Large intestine (tissue), 3 donors: ENCODE measurements around the gene ANXA1. TPM values are rescaled to one million over a fixed set of nuclear protein-coding genes. Genes with fewer than 3 reads are reported as not detected.

Experiments used
- DNase-seq, 2 donors: peaks; one replicate each; pipeline versions ENCODE4 v3.0.0 to v3.0.0-alpha.2; 2013
- H3K27ac ChIP-seq: one replicate; pipeline ENCODE4 v1.5.1; 2013; ENCODE audit warnings: low read length
- H3K27me3 ChIP-seq: 2 replicates; pipeline ENCODE4 v1.6.1; 2013; ENCODE audit warnings: low read length; ENCODE audit not compliant: control insufficient read depth, insufficient read depth
- H3K36me3 ChIP-seq: 2 replicates; pipeline ENCODE4 v1.6.1; 2013; ENCODE audit warnings: low read length; ENCODE audit not compliant: control insufficient read depth, insufficient read depth
- H3K4me1 ChIP-seq: one replicate; pipeline ENCODE4 v1.6.1; 2013; ENCODE audit warnings: low read length; ENCODE audit not compliant: control insufficient read depth, insufficient read depth
- H3K4me3 ChIP-seq: one replicate; pipeline ENCODE4 v1.5.1; 2013; ENCODE audit warnings: low read length
- H3K9me3 ChIP-seq: one replicate; pipeline ENCODE4 v1.6.1; 2013; ENCODE audit warnings: mild to moderate bottlenecking, low read depth, low read length, moderate library complexity; ENCODE audit not compliant: control insufficient read depth
- WGBS: methylation state at CpG from one replicate; pipeline ENCODE4 v1.1.5; 2013; ENCODE audit warnings: low lambda C conversion rate; ENCODE audit not compliant: insufficient coverage; 5-methylcytosine and 5-hydroxymethylcytosine counted together
- polyA plus RNA-seq: library from polyadenylated mRNA; unstranded; fragments of 120-200 nt; gene quantifications from one replicate; pipeline ENCODE4 v1.2.1, GENCODE V29; 2013

ANXA1 gene
- polyA plus RNA-seq, 1 donor, result 79.3 TPM

DNA sequence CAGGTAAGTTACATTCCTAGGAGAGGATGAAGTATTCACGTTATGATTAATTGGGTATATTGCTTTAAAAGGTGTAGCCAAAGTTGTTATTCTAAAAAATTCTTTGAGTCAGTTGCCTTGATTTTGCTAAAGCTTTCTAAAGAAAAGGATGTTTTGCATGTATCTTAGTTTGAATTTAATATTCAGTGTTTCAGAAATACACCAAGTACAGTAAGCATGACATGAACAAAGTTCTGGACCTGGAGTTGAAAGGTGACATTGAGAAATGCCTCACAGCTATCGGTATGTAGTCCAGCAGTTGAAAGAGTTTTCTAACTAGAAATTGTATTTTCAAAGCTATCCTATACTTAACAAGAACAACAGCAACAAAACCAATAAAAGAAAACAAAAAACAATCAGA is 14.2 kb downstream of the ANXA1 start:
- Histone ChIP-seq H3K36me3 (no peaks in the 10 kb centered on the region), H3K27ac (no peak overlapping the region), H3K9me3 (peaks cover 3% of the 10 kb centered on the region), H3K4me1 (no peaks in the 10 kb centered on the region), H3K27me3 (no peaks in the 10 kb centered on the region), H3K4me3 (no peak overlapping the region)
- DNase-seq, result no peak
- WGBS, result 100% methylated on average over 1 of the region's 2 CpGs

GRCh38 chr9:73166468-73166867 is 14.8 kb downstream of the ANXA1 start:
- H3K27ac ChIP-seq, result no peak overlapping the region
- H3K36me3 ChIP-seq, result no peaks in the 10 kb centered on the region
- no peak overlapping the region for H3K4me3 ChIP-seq
- no peak for DNase-seq
- H3K27me3 ChIP-seq, result no peaks in the 10 kb centered on the region
- no peaks in the 10 kb centered on the region for H3K4me1 ChIP-seq
- H3K9me3 ChIP-seq, result peaks cover 3% of the 10 kb centered on the region
- WGBS, result 100% methylated on average over 1 of the region's 3 CpGs

DNA sequence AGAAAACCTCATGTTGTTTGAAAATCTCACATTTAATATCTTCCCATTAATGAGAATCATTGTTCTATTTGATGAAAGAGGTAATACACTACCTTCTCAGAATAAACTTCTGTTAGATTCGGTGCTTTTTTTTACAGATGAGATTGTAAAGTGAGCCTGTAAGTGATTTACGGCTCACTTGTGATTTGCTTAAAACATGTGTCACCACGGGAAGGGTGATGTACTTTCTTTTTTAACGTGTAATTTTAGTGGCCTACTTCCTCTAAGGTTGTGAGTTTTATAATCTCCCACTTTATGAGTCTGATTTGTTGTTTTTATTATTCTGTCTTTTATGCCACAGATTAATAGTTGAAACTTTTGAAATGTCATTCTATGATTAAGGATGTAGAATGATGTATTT is 15.9 kb downstream of the ANXA1 start:
- DNase-seq, result peak in 1 of 2 donors; percentile 50
- Histone ChIP-seq H3K27ac (no peak overlapping the region), H3K4me3 (no peak overlapping the region), H3K4me1 (peaks cover under 1% of the 10 kb centered on the region), H3K9me3 (peaks cover 3% of the 10 kb centered on the region), H3K36me3 (no peaks in the 10 kb centered on the region), H3K27me3 (no peaks in the 10 kb centered on the region)
- WGBS, result 39% methylated on average over 4 of the region's 4 CpGs

- H3K4me1 ChIP-seq, result peaks cover 6% of the 10 kb centered on the region
- H3K4me3 ChIP-seq, result no peak overlapping the region
- no CpG with 5 or more reads among the region's 5 CpGs for WGBS
- no peak overlapping the region for H3K27ac ChIP-seq
- no peaks in the 10 kb centered on the region for H3K27me3 ChIP-seq
- no peak for DNase-seq
- H3K36me3 ChIP-seq, result no peaks in the 10 kb centered on the region
- H3K9me3 ChIP-seq, result peaks cover 3% of the 10 kb centered on the region
These were observed 16.8 kb downstream of the ANXA1 start for GRCh38 chr9:73168298-73168934.

- no peak for DNase-seq
- 94% methylated on average over 2 of the region's 3 CpGs for WGBS
- H3K27me3 ChIP-seq, result no peaks in the 10 kb centered on the region
- H3K9me3 ChIP-seq, result peaks cover 3% of the 10 kb centered on the region
- H3K36me3 ChIP-seq, result no peaks in the 10 kb centered on the region
- H3K27ac ChIP-seq, result no peak overlapping the region
- no peak overlapping the region for H3K4me3 ChIP-seq
- peaks cover 6% of the 10 kb centered on the region for H3K4me1 ChIP-seq
These were observed 18.7 kb downstream of the ANXA1 start for GRCh38 chr9:73170185-73170957.

GRCh38 chr9:73172901-73173215 is 21.2 kb downstream of the ANXA1 start:
- Histone ChIP-seq H3K4me3 (no peak overlapping the region), H3K36me3 (no peaks in the 10 kb centered on the region), H3K27ac (peak overlapping the region; percentile 77), H3K9me3 (peaks cover 3% of the 10 kb centered on the region), H3K4me1 (peaks cover 6% of the 10 kb centered on the region), H3K27me3 (no peaks in the 10 kb centered on the region)
- peak; percentile 67 to 84 for DNase-seq
- no CpG with 5 or more reads among the region's 3 CpGs for WGBS

- WGBS, result 95% methylated on average over 2 of the region's 3 CpGs
- DNase-seq, result no peak
- Histone ChIP-seq H3K4me3 (no peak overlapping the region), H3K27ac (peak overlapping the region; percentile 77), H3K36me3 (no peaks in the 10 kb centered on the region), H3K27me3 (no peaks in the 10 kb centered on the region), H3K4me1 (peaks cover 6% of the 10 kb centered on the region), H3K9me3 (peaks cover 3% of the 10 kb centered on the region)
These were observed 22.1 kb downstream of the ANXA1 start for GRCh38 chr9:73173557-73174329.

- Histone ChIP-seq H3K27me3 (no peaks in the 10 kb centered on the region), H3K4me3 (no peak overlapping the region), H3K9me3 (peaks cover 3% of the 10 kb centered on the region), H3K4me1 (peaks cover 6% of the 10 kb centered on the region), H3K27ac (no peak overlapping the region), H3K36me3 (no peaks in the 10 kb centered on the region)
- 100% methylated on average over 1 of the region's 2 CpGs for WGBS
- DNase-seq, result no peak
These were observed 22.8 kb downstream of the ANXA1 start for GRCh38 chr9:73174330-73174980.

DNA sequence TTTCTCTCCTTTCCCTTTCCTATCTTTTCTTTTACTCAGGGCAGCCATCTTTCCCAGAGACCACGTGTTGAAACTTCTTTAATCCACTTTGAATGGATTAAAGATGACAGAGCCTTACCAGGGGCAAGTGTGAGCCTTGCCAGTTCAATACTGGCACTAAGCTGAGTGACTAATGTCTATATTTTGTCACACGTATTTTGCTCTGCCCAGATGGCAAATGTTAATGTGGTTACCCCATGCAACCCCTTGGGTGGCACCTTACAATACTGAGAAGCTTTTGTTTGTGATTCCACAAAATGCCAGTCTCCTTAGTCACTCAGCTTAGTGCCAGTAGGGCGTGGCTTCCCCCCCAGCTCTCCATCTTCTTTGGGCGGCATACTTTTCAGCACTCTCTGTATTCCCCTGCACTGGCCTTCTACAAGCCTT is 24.8 kb downstream of the ANXA1 start:
- no peak for DNase-seq
- Histone ChIP-seq H3K27me3 (no peaks in the 10 kb centered on the region), H3K4me1 (peaks cover 6% of the 10 kb centered on the region), H3K9me3 (no peaks in the 10 kb centered on the region), H3K27ac (no peak overlapping the region), H3K4me3 (no peak overlapping the region), H3K36me3 (no peaks in the 10 kb centered on the region)
- WGBS, result 83% methylated on average over 1 of the region's 4 CpGs

- Histone ChIP-seq H3K27ac (no peak overlapping the region), H3K4me1 (peaks cover 1% of the 10 kb centered on the region), H3K9me3 (no peaks in the 10 kb centered on the region), H3K27me3 (no peaks in the 10 kb centered on the region), H3K36me3 (no peaks in the 10 kb centered on the region), H3K4me3 (no peak overlapping the region)
- DNase-seq, result no peak
- WGBS, result 100% methylated on average over 2 of the region's 2 CpGs
These were observed 26.4 kb downstream of the ANXA1 start for GRCh38 chr9:73178044-73178443.
